Osteocyte (in vitro differentiated cells): ENCODE measurements around the gene DYNLT1. TPM values are rescaled to one million over a fixed set of nuclear protein-coding genes. Genes with fewer than 3 reads are reported as not detected.
A peak's percentile ranks its signal among the peaks of the same experiment; 100 is the strongest.

Experiments used
- DNase-seq: peaks from one replicate; pipeline ENCODE4 v3.0.0; 2021; ENCODE audit warnings: mixed read lengths; ENCODE audit not compliant: unreplicated experiment; ENCODE audit errors: extremely low spot score
- H3K27ac Mint-ChIP-seq: one replicate; pipeline ENCODE4 v1.8.0; 2021; ENCODE audit warnings: mild to moderate bottlenecking, mixed read lengths; ENCODE audit not compliant: unreplicated experiment
- H3K27me3 Mint-ChIP-seq: one replicate; pipeline ENCODE4 v1.8.0; 2021; ENCODE audit warnings: mixed read lengths; ENCODE audit not compliant: unreplicated experiment
- H3K36me3 Mint-ChIP-seq: one replicate; pipeline ENCODE4 v1.8.0; 2021; ENCODE audit warnings: mixed read lengths; ENCODE audit not compliant: unreplicated experiment
- H3K4me1 Mint-ChIP-seq: one replicate; pipeline ENCODE4 v1.8.0; 2021; ENCODE audit warnings: mixed read lengths; ENCODE audit not compliant: unreplicated experiment
- H3K4me3 Mint-ChIP-seq: one replicate; pipeline ENCODE4 v1.8.0; 2021; ENCODE audit warnings: mild to moderate bottlenecking, moderate library complexity, mixed read lengths; ENCODE audit not compliant: unreplicated experiment
- H3K9me3 Mint-ChIP-seq: one replicate; pipeline ENCODE4 v1.8.0; 2021; ENCODE audit warnings: mixed read lengths; ENCODE audit not compliant: unreplicated experiment
- total RNA-seq: library from RNA; stranded (reverse); gene quantifications from 2 replicates; pipeline ENCODE4 v1.2.1, GENCODE V29; 2021
- TF ChIP-seq, protein P1 (sequence below): fragments of 200-600 bp; sonication (generic); IDR thresholded peaks from 2 replicates; pipeline ENCODE4 v1.5.0; 2021; ENCODE audit warnings: antibody characterized with exemption, mild to moderate bottlenecking, moderate library complexity

Gene DYNLT1
- total RNA-seq, 1 donor from 2014 or later, result 116 TPM

DNA sequence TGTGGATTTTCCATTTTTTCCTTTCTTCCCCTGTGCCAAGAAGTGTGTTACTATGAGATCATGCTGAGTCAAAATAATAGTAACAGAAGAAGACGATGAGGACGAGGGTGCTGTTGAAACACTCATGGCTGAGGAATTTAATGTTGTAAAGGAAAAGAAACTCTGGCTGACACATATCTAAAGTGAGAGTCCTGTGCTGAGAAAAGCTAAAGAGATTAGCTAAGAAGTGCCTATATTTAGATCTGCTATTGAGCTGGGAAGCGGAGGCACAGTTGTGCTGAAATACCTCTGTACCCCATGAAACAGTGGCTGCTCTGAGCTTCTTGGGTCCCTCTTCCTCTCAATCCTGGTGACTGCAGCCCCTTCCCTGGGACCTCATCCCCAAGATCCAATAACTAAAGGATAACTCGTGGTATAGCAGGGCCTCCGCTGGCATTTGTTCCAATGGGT is 4.2 kb upstream of the DYNLT1 start:
- H3K9me3 Mint-ChIP-seq, result no peaks in the 10 kb centered on the region
- no peak overlapping the region for H3K4me3 Mint-ChIP-seq
- H3K27me3 Mint-ChIP-seq, result no peaks in the 10 kb centered on the region
- peaks cover 16% of the 10 kb centered on the region for H3K4me1 Mint-ChIP-seq
- no peak for DNase-seq
- no peaks in the 10 kb centered on the region for H3K36me3 Mint-ChIP-seq
- no peak overlapping the region for H3K27ac Mint-ChIP-seq
- TF ChIP-seq, protein P1, sequence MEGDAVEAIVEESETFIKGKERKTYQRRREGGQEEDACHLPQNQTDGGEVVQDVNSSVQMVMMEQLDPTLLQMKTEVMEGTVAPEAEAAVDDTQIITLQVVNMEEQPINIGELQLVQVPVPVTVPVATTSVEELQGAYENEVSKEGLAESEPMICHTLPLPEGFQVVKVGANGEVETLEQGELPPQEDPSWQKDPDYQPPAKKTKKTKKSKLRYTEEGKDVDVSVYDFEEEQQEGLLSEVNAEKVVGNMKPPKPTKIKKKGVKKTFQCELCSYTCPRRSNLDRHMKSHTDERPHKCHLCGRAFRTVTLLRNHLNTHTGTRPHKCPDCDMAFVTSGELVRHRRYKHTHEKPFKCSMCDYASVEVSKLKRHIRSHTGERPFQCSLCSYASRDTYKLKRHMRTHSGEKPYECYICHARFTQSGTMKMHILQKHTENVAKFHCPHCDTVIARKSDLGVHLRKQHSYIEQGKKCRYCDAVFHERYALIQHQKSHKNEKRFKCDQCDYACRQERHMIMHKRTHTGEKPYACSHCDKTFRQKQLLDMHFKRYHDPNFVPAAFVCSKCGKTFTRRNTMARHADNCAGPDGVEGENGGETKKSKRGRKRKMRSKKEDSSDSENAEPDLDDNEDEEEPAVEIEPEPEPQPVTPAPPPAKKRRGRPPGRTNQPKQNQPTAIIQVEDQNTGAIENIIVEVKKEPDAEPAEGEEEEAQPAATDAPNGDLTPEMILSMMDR, result no peak

DNA sequence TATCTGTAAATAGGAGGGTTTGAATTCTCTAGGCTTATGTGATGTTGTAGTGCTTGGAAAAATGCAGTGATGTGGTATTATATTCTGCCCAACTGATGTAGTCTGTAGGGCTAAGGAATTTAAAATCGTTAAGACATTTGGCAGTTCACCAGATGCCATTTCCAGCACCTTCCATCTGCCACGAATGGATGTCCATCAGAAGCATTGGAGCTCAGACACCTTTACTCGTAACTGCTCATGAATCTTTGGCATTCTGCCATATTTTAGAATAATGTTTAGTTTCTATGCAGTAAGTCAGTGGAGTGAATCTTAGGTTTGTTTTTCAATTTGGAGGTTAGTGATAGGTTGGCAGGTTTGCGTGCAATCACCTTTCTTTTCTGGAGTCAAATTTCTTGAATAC is 3.0 kb upstream of the DYNLT1 start:
- DNase-seq, result no peak
- TF ChIP-seq, protein P1, result no peak
- Mint-ChIP-seq H3K36me3 (no peaks in the 10 kb centered on the region), H3K27me3 (no peaks in the 10 kb centered on the region), H3K27ac (no peak overlapping the region), H3K4me1 (peaks cover 28% of the 10 kb centered on the region), H3K4me3 (no peak overlapping the region), H3K9me3 (no peaks in the 10 kb centered on the region)

DNA sequence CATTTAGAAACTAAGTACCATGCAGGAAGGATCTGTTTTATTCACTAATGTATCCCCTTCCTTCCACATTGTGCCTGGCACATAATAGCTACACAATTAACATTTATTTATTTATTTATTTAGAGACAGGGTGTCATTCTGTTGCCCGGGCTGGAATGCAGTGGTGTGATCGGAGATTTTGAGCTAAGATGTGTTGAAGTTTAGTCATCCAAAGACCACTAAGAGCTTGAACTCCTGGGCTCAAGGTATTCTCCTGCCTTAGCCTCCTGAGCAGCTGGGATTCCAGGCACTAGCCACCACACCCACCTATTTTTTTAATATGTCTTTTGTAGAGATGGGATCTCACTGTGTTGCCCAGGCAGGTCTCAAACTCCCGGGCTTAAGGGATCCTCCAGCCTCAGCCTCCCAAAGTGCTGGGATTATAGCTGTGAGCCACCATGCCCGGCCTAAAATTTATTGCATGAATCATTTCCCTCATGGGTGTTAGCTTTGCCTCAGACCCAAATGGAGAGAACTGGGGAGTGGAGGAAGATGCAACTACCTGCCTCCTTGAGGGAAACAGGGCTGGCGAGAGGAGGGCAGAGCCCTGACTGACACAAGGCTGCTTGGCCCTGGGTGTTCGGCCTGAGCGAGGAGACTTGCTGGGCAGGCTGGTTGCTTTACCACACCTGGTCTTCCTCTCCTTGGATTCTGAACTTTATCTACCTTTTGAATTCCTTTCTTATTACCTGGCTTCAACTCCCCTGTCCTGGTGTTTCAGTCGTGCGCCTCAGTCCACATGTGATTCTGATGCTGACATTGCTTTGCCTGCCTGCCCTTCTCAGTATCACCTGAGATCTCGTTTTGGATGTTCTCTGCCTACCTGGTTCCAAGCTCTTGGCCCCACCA is 1.7 kb upstream of the DYNLT1 start:
- H3K9me3 Mint-ChIP-seq, result no peaks in the 10 kb centered on the region
- DNase-seq, result peak; percentile 25
- no peaks in the 10 kb centered on the region for H3K36me3 Mint-ChIP-seq
- H3K27ac Mint-ChIP-seq, result no peak overlapping the region
- TF ChIP-seq, protein P1, result no peak
- no peaks in the 10 kb centered on the region for H3K27me3 Mint-ChIP-seq
- peak overlapping the region; percentile 93 for H3K4me3 Mint-ChIP-seq
- peaks cover 38% of the 10 kb centered on the region for H3K4me1 Mint-ChIP-seq

DNA sequence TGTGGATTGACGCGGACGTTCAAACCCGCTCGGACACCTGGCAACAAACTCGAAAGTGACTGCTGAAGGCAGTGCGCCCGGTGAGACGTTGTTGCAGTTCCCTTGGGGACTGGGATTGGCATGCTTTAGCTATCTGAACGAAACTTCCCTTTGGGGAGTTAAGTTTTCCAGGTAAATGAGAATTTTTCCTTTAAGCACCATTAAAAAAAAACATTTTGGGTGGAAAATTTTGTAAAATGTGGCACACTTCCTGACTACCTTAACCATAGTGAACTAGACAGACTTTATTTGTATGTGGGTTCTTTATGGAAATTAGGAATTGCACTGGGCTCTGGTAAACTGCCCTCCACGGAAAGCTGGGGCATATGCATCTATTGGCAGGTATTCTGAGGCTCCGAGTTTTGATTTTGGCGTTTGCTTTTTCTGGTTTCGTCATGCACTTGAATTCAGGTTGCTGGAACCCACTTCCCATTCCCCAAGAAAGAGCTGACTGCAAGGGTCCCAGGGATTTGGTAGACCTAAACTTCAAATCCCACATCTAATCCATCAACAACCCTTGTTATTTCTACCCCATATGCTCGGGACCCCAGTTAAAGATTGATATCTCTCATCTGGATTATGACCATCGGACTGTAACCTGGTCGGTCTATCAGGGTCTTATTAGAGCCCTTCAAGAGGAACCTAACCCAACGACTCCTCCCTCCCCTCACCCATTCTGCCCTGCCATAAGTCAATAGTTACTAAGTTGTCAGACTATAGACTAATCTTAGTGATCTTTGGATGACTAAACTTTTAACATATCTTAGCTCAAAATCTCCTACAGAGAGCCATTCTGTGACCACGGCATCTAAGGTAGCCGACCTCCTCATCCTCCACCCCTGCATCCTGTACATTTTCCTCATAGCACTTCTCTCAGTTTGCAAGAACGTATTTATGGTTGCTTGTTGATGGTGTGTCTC is 800 bp upstream of the DYNLT1 start:
- Mint-ChIP-seq H3K4me1 (peaks cover 47% of the 10 kb centered on the region), H3K4me3 (peak overlapping the region; percentile 93)
- peak; percentile 44 for DNase-seq

More for the DNA sequence above, 800 bp upstream of the DYNLT1 start:
- no peaks in the 10 kb centered on the region for H3K27me3 Mint-ChIP-seq
- H3K36me3 Mint-ChIP-seq, result peaks cover 5% of the 10 kb centered on the region
- peak overlapping the region; percentile 84 for H3K27ac Mint-ChIP-seq
- TF ChIP-seq, protein P1, result no peak
- H3K9me3 Mint-ChIP-seq, result no peaks in the 10 kb centered on the region
